ENCODE data around the gene MEX3B.
"Not testable (repeated sequence)": the region's sequence is repeated elsewhere in the genome, so short reads cannot be mapped to it uniquely, and the experiment has no call there.

Gene MEX3B

GRCh38 chr15:82040390-82040789 is 5.4 kb downstream of the MEX3B start:
- Histone ChIP-seq H3K4me1 (ENCODE audit: control insufficient read depth, insufficient read depth, low read length) (peaks cover 14% of the 10 kb centered on the region), H3K4me3 (ENCODE audit: insufficient read depth, low read depth, low read length) (no peak overlapping the region), H3K27me3 (ENCODE audit: control insufficient read depth, insufficient read depth, low read length, poor library complexity, severe bottlenecking) (no peaks in the 10 kb centered on the region), H3K27ac (ENCODE audit: insufficient read depth, low read depth, low read length, poor library complexity, severe bottlenecking) (no peak overlapping the region), H3K9me3 (ENCODE audit: control insufficient read depth, low read length) (no peaks in the 10 kb centered on the region), H3K36me3 (ENCODE audit: control insufficient read depth, insufficient read depth, low read length) (peaks cover 9% of the 10 kb centered on the region)
- 67 to 73% methylated on average over 2 of the region's 2 CpGs for WGBS, 2 experiments

DNA sequence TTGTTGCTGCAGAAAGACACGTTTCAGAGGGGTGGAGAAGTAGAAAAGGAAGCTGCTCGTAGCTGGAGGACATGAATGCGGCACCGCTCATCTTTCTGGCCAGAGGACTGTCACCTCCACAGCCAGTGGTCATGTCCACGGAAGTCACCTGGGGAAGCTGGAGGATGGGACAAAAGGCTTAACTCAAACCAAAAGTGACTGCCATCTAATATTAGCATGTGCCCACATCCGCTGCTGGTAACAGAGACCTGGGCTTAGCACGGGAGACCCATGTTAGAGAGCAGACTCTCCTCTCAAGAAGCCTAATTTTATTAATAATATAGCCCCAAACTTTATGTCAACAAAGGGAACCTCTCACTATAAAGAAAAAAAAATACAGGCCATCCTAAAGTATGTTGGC is 5.9 kb downstream of the MEX3B start:
- WGBS, 2 experiments = 92 to 94% methylated on average over 7 of the region's 7 CpGs
- no peaks in the 10 kb centered on the region for H3K27me3 ChIP-seq (ENCODE audit: control insufficient read depth, insufficient read depth, low read length, poor library complexity, severe bottlenecking)
- no peaks in the 10 kb centered on the region for H3K9me3 ChIP-seq (ENCODE audit: control insufficient read depth, low read length)
- H3K4me3 ChIP-seq (ENCODE audit: insufficient read depth, low read depth, low read length) = no peak overlapping the region
- H3K36me3 ChIP-seq (ENCODE audit: control insufficient read depth, insufficient read depth, low read length) = peaks cover 9% of the 10 kb centered on the region
- peaks cover 14% of the 10 kb centered on the region for H3K4me1 ChIP-seq (ENCODE audit: control insufficient read depth, insufficient read depth, low read length)
- H3K27ac ChIP-seq (ENCODE audit: insufficient read depth, low read depth, low read length, poor library complexity, severe bottlenecking) = no peak overlapping the region

DNA sequence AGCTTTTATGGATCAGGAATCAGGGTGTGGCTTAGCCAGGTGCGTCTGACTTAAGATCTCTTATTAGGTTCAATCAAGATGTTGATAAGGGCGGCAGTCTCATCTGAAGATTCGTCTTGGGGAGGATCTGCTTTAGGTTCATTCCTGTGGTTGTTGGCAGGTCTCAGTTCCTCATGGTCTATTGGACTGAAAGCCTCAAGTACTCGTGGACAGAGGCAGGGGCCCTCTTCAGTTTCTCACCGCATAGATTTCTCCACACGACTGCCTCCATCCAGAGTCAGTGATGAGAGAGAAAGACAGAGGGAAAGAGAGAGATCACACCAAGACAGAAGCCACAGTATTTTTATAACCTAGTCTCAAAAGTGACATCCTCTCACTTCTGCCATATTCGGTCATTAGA is 9.4 kb downstream of the MEX3B start:
- 92 to 97% methylated on average over 7 of the region's 7 CpGs for WGBS, 2 experiments

GRCh38 chr15:82031871-82032270 is 13.9 kb downstream of the MEX3B start:
- Histone ChIP-seq H3K4me1 (ENCODE audit: control insufficient read depth, insufficient read depth, low read length) (no peaks in the 10 kb centered on the region), H3K27me3 (ENCODE audit: control insufficient read depth, insufficient read depth, low read length, poor library complexity, severe bottlenecking) (no peaks in the 10 kb centered on the region), H3K27ac (ENCODE audit: insufficient read depth, low read depth, low read length, poor library complexity, severe bottlenecking) (no peak overlapping the region), H3K9me3 (ENCODE audit: control insufficient read depth, low read length) (no peaks in the 10 kb centered on the region), H3K4me3 (ENCODE audit: insufficient read depth, low read depth, low read length) (no peak overlapping the region), H3K36me3 (ENCODE audit: control insufficient read depth, insufficient read depth, low read length) (no peaks in the 10 kb centered on the region)
- WGBS, 2 experiments = 92 to 93% methylated on average over 4 to 5 of the region's 5 CpGs

More for the DNA sequence above, 9.4 kb downstream of the MEX3B start:
- no peaks in the 10 kb centered on the region for H3K9me3 ChIP-seq (ENCODE audit: control insufficient read depth, low read length)
- H3K27me3 ChIP-seq (ENCODE audit: control insufficient read depth, insufficient read depth, low read length, poor library complexity, severe bottlenecking) = no peaks in the 10 kb centered on the region
- H3K36me3 ChIP-seq (ENCODE audit: control insufficient read depth, insufficient read depth, low read length) = no peaks in the 10 kb centered on the region
- H3K4me1 ChIP-seq (ENCODE audit: control insufficient read depth, insufficient read depth, low read length) = no peaks in the 10 kb centered on the region
- H3K27ac ChIP-seq (ENCODE audit: insufficient read depth, low read depth, low read length, poor library complexity, severe bottlenecking) = no peak overlapping the region
- H3K4me3 ChIP-seq (ENCODE audit: insufficient read depth, low read depth, low read length) = no peak overlapping the region

DNA sequence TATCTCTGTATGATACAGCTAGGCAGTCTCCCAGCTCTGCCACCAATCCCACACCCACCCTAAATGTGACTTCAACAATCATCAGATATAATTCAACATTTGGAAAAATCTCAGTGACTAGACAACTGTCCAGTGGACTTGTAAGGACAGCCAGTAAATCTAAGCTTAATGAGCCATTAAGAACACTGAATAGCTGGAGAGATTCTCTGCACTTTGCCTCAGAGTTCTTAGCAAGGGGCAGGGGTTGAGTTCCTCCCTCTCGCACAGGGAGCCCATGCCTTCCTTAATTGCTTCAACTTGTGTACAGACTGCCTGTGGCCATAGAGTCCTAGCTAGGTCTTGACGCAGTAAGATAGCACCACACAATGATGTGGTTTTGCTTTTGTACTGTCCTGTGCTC is 15.6 kb downstream of the MEX3B start:
- Histone ChIP-seq H3K9me3 (ENCODE audit: control insufficient read depth, low read length) (no peaks in the 10 kb centered on the region), H3K4me3 (ENCODE audit: insufficient read depth, low read depth, low read length) (no peak overlapping the region), H3K27me3 (ENCODE audit: control insufficient read depth, insufficient read depth, low read length, poor library complexity, severe bottlenecking) (no peaks in the 10 kb centered on the region), H3K4me1 (ENCODE audit: control insufficient read depth, insufficient read depth, low read length) (no peaks in the 10 kb centered on the region), H3K27ac (ENCODE audit: insufficient read depth, low read depth, low read length, poor library complexity, severe bottlenecking) (no peak overlapping the region), H3K36me3 (ENCODE audit: control insufficient read depth, insufficient read depth, low read length) (no peaks in the 10 kb centered on the region)
- WGBS, 2 experiments = 92 to 93% methylated on average over 2 of the region's 2 CpGs

DNA sequence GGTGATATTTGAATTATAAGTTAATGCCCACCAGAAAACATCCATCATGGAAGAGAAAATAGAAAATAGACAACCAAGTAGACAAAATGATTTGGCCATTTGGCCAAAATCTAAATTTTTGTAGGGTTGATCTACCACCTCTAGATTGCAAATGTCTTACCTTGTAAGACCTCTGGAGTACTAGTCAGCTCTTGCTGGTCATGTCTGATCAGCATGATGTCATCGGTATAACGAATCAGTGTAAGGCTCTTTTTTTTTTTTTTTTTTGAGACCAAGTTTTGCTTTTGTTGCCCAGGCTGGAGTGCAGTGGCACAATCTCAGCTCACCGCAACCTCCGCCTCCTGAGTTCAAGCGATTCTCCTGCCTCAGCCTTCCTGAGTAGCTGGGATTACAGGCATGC is 17.7 kb downstream of the MEX3B start:
- H3K4me1 ChIP-seq (ENCODE audit: control insufficient read depth, insufficient read depth, low read length); H3K27me3 ChIP-seq (ENCODE audit: control insufficient read depth, insufficient read depth, low read length, poor library complexity, severe bottlenecking); H3K4me3 ChIP-seq (ENCODE audit: insufficient read depth, low read depth, low read length); H3K9me3 ChIP-seq (ENCODE audit: control insufficient read depth, low read length); H3K27ac ChIP-seq (ENCODE audit: insufficient read depth, low read depth, low read length, poor library complexity, severe bottlenecking); H3K36me3 ChIP-seq (ENCODE audit: control insufficient read depth, insufficient read depth, low read length): not testable (repeated sequence)
- 90 to 97% methylated on average over 5 of the region's 5 CpGs for WGBS, 2 experiments

DNA sequence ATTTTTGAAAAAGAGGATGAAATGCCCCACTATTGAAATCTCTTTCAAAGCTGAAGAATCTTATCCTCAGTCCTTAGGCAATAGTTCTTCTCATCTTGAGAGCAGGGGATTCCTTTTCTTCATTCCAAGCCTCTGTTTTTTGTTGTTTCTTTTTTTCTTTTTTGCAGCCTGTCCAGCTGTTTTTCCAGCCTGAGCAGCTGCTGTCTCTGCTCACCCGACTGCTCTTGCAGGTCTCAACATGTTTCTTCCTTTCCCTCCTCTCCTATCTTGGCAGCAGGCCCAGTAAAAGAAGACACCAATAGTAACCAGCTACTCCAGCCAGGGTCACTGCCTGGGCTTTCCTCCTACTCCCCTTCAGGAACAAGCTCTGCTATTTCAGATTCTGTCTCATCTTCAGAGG is 23.8 kb downstream of the MEX3B start:
- Histone ChIP-seq H3K27me3 (ENCODE audit: control insufficient read depth, insufficient read depth, low read length, poor library complexity, severe bottlenecking) (no peaks in the 10 kb centered on the region), H3K4me1 (ENCODE audit: control insufficient read depth, insufficient read depth, low read length) (no peaks in the 10 kb centered on the region), H3K9me3 (ENCODE audit: control insufficient read depth, low read length) (no peaks in the 10 kb centered on the region), H3K27ac (ENCODE audit: insufficient read depth, low read depth, low read length, poor library complexity, severe bottlenecking) (no peak overlapping the region), H3K4me3 (ENCODE audit: insufficient read depth, low read depth, low read length) (no peak overlapping the region), H3K36me3 (ENCODE audit: control insufficient read depth, insufficient read depth, low read length) (no peaks in the 10 kb centered on the region)
- WGBS, 2 experiments = 81 to 83% methylated on average over 1 of the region's 1 CpG

- WGBS, 2 experiments = 97 to 98% methylated on average over 3 of the region's 3 CpGs
- Histone ChIP-seq H3K9me3 (ENCODE audit: control insufficient read depth, low read length) (no peaks in the 10 kb centered on the region), H3K36me3 (ENCODE audit: control insufficient read depth, insufficient read depth, low read length) (no peaks in the 10 kb centered on the region), H3K27me3 (ENCODE audit: control insufficient read depth, insufficient read depth, low read length, poor library complexity, severe bottlenecking) (no peaks in the 10 kb centered on the region), H3K4me1 (ENCODE audit: control insufficient read depth, insufficient read depth, low read length) (no peaks in the 10 kb centered on the region), H3K27ac (ENCODE audit: insufficient read depth, low read depth, low read length, poor library complexity, severe bottlenecking) (no peak overlapping the region), H3K4me3 (ENCODE audit: insufficient read depth, low read depth, low read length) (no peak overlapping the region)
Measured at GRCh38 chr15:82020625-82021394, 25.0 kb downstream of the MEX3B start.

GRCh38 chr15:82018201-82018600 is 27.6 kb downstream of the MEX3B start:
- no peaks in the 10 kb centered on the region for H3K9me3 ChIP-seq (ENCODE audit: control insufficient read depth, low read length)
- 95 to 100% methylated on average over 4 of the region's 4 CpGs for WGBS, 2 experiments
- no peaks in the 10 kb centered on the region for H3K27me3 ChIP-seq (ENCODE audit: control insufficient read depth, insufficient read depth, low read length, poor library complexity, severe bottlenecking)
- no peaks in the 10 kb centered on the region for H3K4me1 ChIP-seq (ENCODE audit: control insufficient read depth, insufficient read depth, low read length)
- H3K27ac ChIP-seq (ENCODE audit: insufficient read depth, low read depth, low read length, poor library complexity, severe bottlenecking) = no peak overlapping the region
- no peak overlapping the region for H3K4me3 ChIP-seq (ENCODE audit: insufficient read depth, low read depth, low read length)
- H3K36me3 ChIP-seq (ENCODE audit: control insufficient read depth, insufficient read depth, low read length) = no peaks in the 10 kb centered on the region

- H3K9me3 ChIP-seq (ENCODE audit: control insufficient read depth, low read length) = no peaks in the 10 kb centered on the region
- H3K4me3 ChIP-seq (ENCODE audit: insufficient read depth, low read depth, low read length) = no peak overlapping the region
- H3K27me3 ChIP-seq (ENCODE audit: control insufficient read depth, insufficient read depth, low read length, poor library complexity, severe bottlenecking) = no peaks in the 10 kb centered on the region
- no peaks in the 10 kb centered on the region for H3K36me3 ChIP-seq (ENCODE audit: control insufficient read depth, insufficient read depth, low read length)
- no peaks in the 10 kb centered on the region for H3K4me1 ChIP-seq (ENCODE audit: control insufficient read depth, insufficient read depth, low read length)
- 90 to 95% methylated on average over 7 of the region's 7 CpGs for WGBS, 2 experiments
- no peak overlapping the region for H3K27ac ChIP-seq (ENCODE audit: insufficient read depth, low read depth, low read length, poor library complexity, severe bottlenecking)
Measured at GRCh38 chr15:82017656-82018055, 28.2 kb downstream of the MEX3B start.
